ENCODE data around the gene HIPK2.

- no peak for TF ChIP-seq CTCF (conservative IDR thresholded peaks at IDR 0.05)
- no peak for TF ChIP-seq ZFX (IDR thresholded peaks at IDR 0.05)
These were observed 25.6 kb downstream of the HIPK2 start for GRCh38 chr7:139752148-139752547.
